ENCODE measurements around the gene ARHGAP1. TPM values are rescaled to one million over a fixed set of nuclear protein-coding genes. Genes with fewer than 3 reads are reported as not detected.

Gene ARHGAP1
- polyA plus RNA-seq, 2 of the 4 experiments (the other 2 are of a cell fraction), result 17.2 to 35.2 TPM

GRCh38 chr11:46669711-46670139, 30.7 kb downstream of the ARHGAP1 start:
- WGBS (ENCODE audit: missing lambda C conversion rate), result 88% methylated on average over 3 of the region's 3 CpGs

GRCh38 chr11:46668480-46669085, 31.8 kb downstream of the ARHGAP1 start:
- ChIA-PET POLR2A (no interaction called here), CTCF (interaction anchor here (1.2 to 1.7 kb wide), 2 partner anchors 12 to 15 kb away, joined by 3 to 4 read pairs; no protein-coding TSS in a partner anchor)
- WGBS (ENCODE audit: missing lambda C conversion rate), result 87% methylated on average over 12 of the region's 12 CpGs

More at GRCh38 chr11:46669711-46670139, 30.7 kb downstream of the ARHGAP1 start:
- DNase-seq (ENCODE audit: low read depth in 1 of 2, low spot score in 1 of 2), result peak; percentile 31 to 36
- ChIA-PET CTCF (interaction anchor here (1.0 to 2.1 kb wide), 7 partner anchors 10 to 85 kb away, joined by 3 to 10 read pairs (median 3); partner anchors contain the start of genes ATG13 and HARBI1), POLR2A (no interaction called here)
- H3K4me1 ChIP-seq, result peaks cover 2% of the 10 kb centered on the region; the same call in 1 of the 3 replicates
- H3K27ac ChIP-seq, result no peak overlapping the region
- TF ChIP-seq RAD21 (conservative IDR thresholded peaks at IDR 0.05 in 1 of 2, IDR thresholded peaks at IDR 0.05 in 1 of 2), result peak in 1 of 2 experiments; percentile 57; a peak in 2 of 5 replicates
- no peak for TF ChIP-seq FOSB (CRISPR knock-in tag; IDR thresholded peaks at IDR 0.05)
- TF ChIP-seq CTCF (IDR thresholded peaks at IDR 0.05), result 0 out of 3 replicates have a peak, but pooled peaks have one; percentile 23
- no peak for FAIRE-seq
- ATAC-seq, result peak; percentile 33 to 75; a peak in 3 of 6 replicates
- H3K9me3 ChIP-seq, result no peaks in the 10 kb centered on the region
- H3K4me3 ChIP-seq, result no peak overlapping the region
- H3K4me2 ChIP-seq, result no peak overlapping the region

GRCh38 chr11:46667043-46667481, 33.4 kb downstream of the ARHGAP1 start:
- no peak overlapping the region for H3K27ac ChIP-seq
- H3K9me3 ChIP-seq, result no peaks in the 10 kb centered on the region
- no peak overlapping the region for H3K4me2 ChIP-seq
- FAIRE-seq (no peak), DNase-seq (ENCODE audit: low read depth in 1 of 2, low spot score in 1 of 2) (no peak), ATAC-seq (no peak)
- no peak for TF ChIP-seq HOXA7 (CRISPR knock-in tag; IDR thresholded peaks at IDR 0.05)
- TF ChIP-seq FOXS1 (CRISPR knock-in tag; IDR thresholded peaks at IDR 0.05), result no peak
- TF ChIP-seq NFE2L2 (conservative IDR thresholded peaks at IDR 0.05; ENCODE audit: low read length), result no peak
- no peak for TF ChIP-seq JUNB (IDR thresholded peaks at IDR 0.05)
- TF ChIP-seq RCOR1 (IDR thresholded peaks at IDR 0.05; ENCODE audit: low read depth, low read length), result no peak
- TF ChIP-seq PBX3 (IDR thresholded peaks at IDR 0.05), result no peak
- no peak for TF ChIP-seq TFCP2L1 (CRISPR knock-in tag; IDR thresholded peaks at IDR 0.05)
- TF ChIP-seq HOXB13 (CRISPR knock-in tag; IDR thresholded peaks at IDR 0.05; ENCODE audit: low read depth), result no peak
- no peak for TF ChIP-seq EHMT2 (IDR thresholded peaks at IDR 0.05; ENCODE audit: low read depth)
- no peak for TF ChIP-seq JUN (IDR thresholded peaks at IDR 0.05)
- no peak for TF ChIP-seq BHLHE40 (IDR thresholded peaks at IDR 0.05; ENCODE audit: low read depth, low read length)
- TF ChIP-seq ZNF302 (CRISPR knock-in tag; IDR thresholded peaks at IDR 0.05), result no peak
- no peak for TF ChIP-seq CBX8 (IDR thresholded peaks at IDR 0.05)
- ChIA-PET POLR2A (no interaction called here), CTCF (interaction anchor here (0.5 kb wide), 1 partner anchor 32 kb away, joined by 3 read pairs; no protein-coding TSS in a partner anchor)
- no peaks in the 10 kb centered on the region for H3K4me1 ChIP-seq
- no peak overlapping the region for H3K4me3 ChIP-seq
- 71% methylated on average over 2 of the region's 2 CpGs for WGBS (ENCODE audit: missing lambda C conversion rate)

More at GRCh38 chr11:46668480-46669085, 31.8 kb downstream of the ARHGAP1 start:
- H3K9me3 ChIP-seq, result no peaks in the 10 kb centered on the region
- no peak overlapping the region for H3K4me2 ChIP-seq
- H3K4me1 ChIP-seq, result no peaks in the 10 kb centered on the region
- DNase-seq (ENCODE audit: low read depth in 1 of 2, low spot score in 1 of 2) (no peak), ATAC-seq (no peak), FAIRE-seq (no peak)
- no peak overlapping the region for H3K4me3 ChIP-seq
- TF ChIP-seq HMGXB4 (CRISPR knock-in tag; IDR thresholded peaks at IDR 0.05; ENCODE audit: borderline replicate concordance), result no peak
- no peak for TF ChIP-seq MAX (IDR thresholded peaks at IDR 0.05)
- no peak for TF ChIP-seq USF2 (IDR thresholded peaks at IDR 0.05)
- TF ChIP-seq HOXB5 (CRISPR knock-in tag; IDR thresholded peaks at IDR 0.05), result no peak
- TF ChIP-seq HOXA7 (CRISPR knock-in tag; IDR thresholded peaks at IDR 0.05), result no peak
- H3K27ac ChIP-seq, result no peak overlapping the region
